MM.1S (cell line): ENCODE data around the gene CEP70.

ENCODE experiments used
- CTCF ChIP-seq: fragments of 300-600 bp; sonication (generic); IDR thresholded peaks from 2 replicates; pipeline ENCODE4 v1.5.1; 2016; ENCODE audit warnings: antibody characterized with exemption, low read length, mixed read lengths
- EZH2 ChIP-seq: fragments of 300-600 bp; sonication (generic); optimal IDR thresholded peaks from 2 replicates; pipeline ENCODE3; 2017; ENCODE audit warnings: low read depth, mild to moderate bottlenecking, antibody characterized with exemption, low read length, mixed read lengths

- TF ChIP-seq CTCF (no peak), EZH2 (no peak)
These were observed 136.0 kb downstream of the CEP70 start for GRCh38 chr3:138457863-138458735.
